Measurements from ENCODE around the gene MKLN1.
"Not testable (repeated sequence)": the region's sequence is repeated elsewhere in the genome, so short reads cannot be mapped to it uniquely, and the experiment has no call there.

MKLN1 gene

DNA sequence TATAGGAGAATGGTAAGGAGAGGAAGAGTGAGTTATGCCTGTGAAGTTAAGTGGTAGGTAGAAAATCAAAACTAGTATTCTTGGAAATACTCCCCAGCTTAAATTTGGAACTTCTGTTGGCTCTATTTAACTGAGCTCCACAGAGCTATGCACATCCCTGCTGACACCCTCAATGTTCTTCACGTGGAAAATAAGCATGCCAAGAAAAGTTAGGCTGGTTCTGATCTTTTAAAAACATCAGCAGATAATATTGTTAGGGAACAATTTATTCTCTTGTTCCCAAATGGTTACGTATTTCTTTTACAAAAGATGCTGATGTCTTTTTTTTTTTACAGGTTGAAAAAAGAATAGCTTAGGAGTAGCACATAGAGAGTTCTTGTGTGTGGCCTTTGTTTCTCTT, 111.3 kb downstream of the MKLN1 start:
- in situ Hi-C loops (cut with MboI; ENCODE audit: low pct_unique_long_range_greater_than_20kb, low sequenced_read_pairs), result no loop called here
- no peak for DNase-seq

DNA sequence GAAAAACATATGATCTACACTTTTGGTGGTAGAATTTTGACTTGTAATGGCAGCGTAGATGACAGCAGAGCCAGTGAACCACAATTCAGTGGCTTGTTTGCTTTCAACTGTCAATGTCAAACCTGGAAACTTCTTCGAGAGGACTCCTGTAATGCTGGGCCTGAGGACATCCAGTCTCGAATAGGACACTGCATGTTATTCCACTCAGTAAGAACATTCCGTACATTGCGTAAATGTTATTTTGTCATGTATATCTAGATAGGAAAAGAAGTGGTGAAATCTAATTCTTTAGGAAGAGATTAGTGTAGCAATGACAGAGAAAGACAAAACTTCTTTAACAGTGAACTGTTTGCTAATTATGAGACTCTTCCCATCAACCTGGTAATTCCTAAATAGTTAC, 115.8 kb downstream of the MKLN1 start:
- DNase-seq, result no peak
- in situ Hi-C loops (cut with MboI; ENCODE audit: low pct_unique_long_range_greater_than_20kb, low sequenced_read_pairs), result no loop called here

DNA sequence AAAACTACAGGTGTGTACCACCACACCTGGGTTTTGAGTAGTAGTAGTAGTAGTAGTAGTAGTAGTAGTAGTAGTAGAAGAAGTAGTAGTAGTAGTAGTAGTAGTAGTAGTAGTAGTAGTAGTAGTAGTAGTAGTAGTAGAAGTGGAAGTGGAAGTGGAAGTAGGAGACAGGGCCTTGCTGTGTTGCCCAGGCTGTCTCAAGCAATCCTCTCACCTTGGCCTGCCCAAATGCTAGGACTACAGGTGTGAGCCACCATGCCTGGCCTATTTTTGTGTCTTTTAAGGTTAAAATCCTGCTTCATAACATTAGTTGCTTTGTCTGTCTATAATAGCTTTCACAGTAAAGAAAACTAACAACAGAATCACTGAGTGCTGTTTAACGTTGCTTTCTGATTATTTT, 117.0 kb downstream of the MKLN1 start:
- DNase-seq, result no peak
- in situ Hi-C loops (cut with MboI; ENCODE audit: low pct_unique_long_range_greater_than_20kb, low sequenced_read_pairs), result no loop called here

DNA sequence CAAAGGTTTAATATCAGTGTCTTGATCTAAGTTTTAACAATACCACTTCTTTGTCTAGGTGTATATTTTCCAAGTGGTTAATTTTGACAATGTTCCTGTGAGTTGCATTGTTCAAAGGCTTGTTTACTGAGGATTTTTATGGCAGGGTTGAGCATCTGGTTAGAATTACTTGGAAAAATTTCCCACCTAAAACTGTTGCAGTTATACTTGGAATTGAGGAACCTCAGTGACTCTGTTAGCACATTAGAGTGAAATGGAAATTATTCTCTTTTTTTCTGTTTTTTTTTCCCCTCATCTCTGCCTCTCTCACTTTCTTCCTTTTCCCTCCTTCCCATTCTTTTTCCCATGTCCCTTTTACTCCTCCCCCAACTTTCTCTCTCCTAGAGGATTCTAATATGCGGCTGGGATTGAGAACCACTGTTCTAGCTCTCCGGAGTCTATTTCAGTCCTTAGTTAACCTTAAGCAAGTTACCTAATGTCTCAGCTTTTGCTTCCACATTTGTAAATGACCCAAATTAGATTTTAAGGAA, 121.8 kb downstream of the MKLN1 start:
- in situ Hi-C loops (cut with MboI; ENCODE audit: low pct_unique_long_range_greater_than_20kb, low sequenced_read_pairs), result no loop called here
- no peak for DNase-seq

DNA sequence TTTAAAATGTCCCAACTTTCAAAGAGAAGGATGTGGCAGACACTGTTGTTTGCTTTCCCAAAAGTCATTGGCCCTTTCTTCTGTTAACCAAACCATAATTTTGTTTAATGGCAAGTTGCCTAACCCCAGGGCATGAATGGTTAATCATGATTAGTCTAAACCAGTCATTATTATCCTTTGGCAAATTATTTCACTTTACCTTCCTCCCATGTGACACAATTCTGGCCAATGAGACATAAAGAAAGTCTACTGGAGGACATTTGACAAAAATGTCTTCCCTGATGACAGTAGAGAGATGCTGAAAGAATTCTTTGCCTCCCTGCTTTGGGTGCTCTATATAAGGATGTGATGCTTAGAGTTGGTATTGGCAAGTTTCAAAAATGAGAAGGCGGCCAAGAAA, 126.8 kb downstream of the MKLN1 start:
- DNase-seq, result no peak
- in situ Hi-C loops (cut with MboI; ENCODE audit: low pct_unique_long_range_greater_than_20kb, low sequenced_read_pairs), result no loop called here

DNA sequence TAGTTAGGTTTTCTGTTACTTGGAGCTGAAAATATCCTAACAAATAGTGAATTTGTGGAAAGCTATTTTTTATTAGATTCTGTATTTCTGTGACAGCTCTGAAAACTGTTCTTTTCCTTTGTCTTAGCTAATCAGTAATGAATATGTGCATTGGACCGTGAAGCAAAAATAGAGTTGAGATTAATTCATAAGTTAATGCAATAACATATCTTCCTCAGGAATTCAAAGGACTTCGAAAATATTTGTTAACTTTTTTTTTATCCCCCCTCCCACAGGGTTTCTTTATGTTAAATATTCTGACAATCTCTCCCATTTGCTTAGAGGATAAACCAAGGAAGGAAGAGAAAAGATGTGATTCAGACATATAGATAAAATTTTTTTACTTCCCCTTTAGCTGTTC, 127.3 kb downstream of the MKLN1 start:
- DNase-seq, result no peak
- in situ Hi-C loops (cut with MboI; ENCODE audit: low pct_unique_long_range_greater_than_20kb, low sequenced_read_pairs), result no loop called here

DNA sequence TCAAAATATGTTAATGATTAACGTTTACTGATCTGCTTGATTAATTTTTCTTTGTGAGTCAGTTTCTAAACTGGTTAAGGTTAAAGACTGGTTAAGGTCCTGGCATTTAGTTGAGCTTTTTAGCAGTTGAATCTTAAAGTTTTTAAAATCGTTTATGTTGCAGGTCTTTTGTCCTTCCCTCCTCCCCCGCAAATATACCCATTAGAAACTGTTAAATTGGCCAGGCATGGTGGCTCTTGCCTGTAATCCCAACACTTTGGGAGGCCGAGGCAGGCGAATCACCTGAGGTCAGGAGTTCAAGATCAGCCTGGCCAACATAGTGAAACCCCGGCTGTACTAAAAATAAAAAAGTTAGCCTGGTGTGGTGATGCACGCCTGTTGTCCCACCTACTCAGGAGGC, 127.9 kb downstream of the MKLN1 start:
- in situ Hi-C loops (cut with MboI; ENCODE audit: low pct_unique_long_range_greater_than_20kb, low sequenced_read_pairs), result no loop called here
- no peak for DNase-seq

DNA sequence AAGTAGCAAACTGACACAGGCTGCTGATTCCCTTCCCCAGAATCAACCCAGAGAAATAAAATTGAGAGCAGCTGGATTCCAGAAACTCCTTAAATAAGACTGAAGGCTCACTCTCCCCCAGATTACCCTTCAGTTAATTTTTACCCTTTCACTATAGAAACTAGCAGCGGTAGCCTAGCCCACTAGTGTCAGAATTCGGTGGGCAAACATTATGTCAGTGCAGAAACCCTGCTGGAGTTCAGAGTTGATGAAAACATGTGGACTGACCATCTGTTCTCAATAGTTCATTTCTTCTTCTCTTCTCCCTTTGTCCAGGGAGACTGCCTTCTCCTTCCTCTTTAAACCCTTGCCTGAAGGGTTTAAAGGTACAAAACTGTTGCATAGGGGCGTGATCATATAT, 128.7 kb downstream of the MKLN1 start:
- in situ Hi-C loops (cut with MboI; ENCODE audit: low pct_unique_long_range_greater_than_20kb, low sequenced_read_pairs), result no loop called here

DNA sequence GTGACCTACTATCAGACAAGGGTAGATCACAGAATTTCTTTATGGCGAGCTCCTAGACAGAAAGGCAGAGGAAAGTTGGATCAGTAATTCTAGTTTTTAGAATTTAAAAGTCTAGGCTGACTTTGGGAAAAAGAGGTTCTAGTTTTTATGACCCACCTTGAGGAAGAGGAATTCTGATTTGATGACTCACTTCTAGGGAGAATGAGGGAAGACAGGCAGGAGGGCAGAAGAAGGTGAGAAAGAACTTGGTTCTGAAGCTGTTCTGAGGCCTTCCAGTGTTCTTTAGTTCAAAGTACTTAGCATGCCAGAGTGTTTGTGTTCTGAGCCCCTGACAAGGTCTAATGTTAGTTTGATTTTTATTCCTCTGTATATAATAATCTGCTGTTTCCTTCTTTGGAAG, 131.6 kb downstream of the MKLN1 start:
- DNase-seq, result no peak
- in situ Hi-C loops (cut with MboI; ENCODE audit: low pct_unique_long_range_greater_than_20kb, low sequenced_read_pairs), result no loop called here

More for the DNA sequence above, 128.7 kb downstream of the MKLN1 start:
- no peak for DNase-seq

DNA sequence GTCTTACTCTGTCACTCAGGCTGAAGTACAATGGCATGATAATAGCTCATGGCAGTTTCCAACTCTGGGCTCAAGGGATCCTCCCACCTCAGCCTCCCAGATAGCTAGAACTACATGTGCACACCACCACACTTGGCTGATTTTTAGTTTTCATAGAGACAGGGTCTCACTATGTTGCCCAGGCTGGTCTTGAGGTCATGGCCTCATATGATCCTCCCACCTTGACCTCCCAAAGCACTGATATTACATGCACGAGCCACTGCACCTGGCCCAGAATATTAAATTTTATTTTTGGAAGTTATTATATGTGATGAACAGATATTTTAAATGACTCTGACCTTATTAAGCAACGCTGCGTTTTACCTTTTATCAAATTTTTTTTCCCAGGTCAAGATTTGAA, 134.4 kb downstream of the MKLN1 start:
- in situ Hi-C loops (cut with MboI; ENCODE audit: low pct_unique_long_range_greater_than_20kb, low sequenced_read_pairs), result no loop called here
- no peak for DNase-seq

DNA sequence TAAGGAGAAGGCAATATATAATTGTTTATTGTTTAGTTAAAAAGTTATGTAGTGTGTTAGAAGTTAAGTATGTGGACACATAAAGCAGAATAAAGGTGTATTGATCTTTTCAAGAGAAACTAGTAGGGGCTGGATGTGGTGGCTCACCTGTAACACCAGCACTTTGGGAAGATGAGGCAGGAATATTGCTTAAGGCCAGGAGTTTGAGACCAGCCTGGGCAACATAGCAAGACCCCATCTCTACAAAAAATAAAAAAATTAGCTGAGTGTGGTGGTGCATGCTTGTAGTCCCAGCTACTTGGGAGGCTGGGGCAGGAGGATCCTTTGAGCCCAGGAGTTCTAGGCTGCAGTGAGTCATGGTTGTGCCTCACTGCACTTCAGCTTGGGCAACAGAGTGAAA, 135.0 kb downstream of the MKLN1 start:
- DNase-seq; in situ Hi-C loops (cut with MboI; ENCODE audit: low pct_unique_long_range_greater_than_20kb, low sequenced_read_pairs): not testable (repeated sequence)

DNA sequence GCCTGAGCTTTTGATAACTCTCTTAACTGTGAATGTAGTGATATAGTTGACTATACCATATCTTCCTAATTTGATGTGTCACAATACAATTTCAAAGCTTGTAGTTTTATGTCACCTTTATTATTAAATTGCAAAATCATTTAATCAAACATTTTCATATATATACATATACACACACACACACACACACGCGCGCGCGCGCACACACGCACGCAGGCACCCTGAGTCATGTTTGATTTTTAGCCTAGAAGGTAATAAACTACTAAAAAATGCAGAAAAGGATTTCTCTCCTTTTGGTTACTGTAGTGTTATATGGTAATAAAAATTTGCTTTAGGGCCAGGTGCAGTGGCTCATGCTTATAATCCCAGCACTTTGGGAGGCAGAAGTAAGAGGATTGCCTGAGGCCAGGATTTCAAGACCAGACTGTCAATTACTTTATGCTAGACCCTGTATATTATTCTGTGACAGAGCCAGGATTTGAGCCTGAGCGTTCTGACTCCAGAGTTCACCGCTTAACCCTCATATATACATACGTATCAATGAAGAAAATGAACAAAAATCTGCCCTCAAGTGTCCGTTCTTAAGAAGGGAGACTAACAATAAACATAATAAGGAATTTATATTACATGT, 139.2 kb downstream of the MKLN1 start:
- in situ Hi-C loops (cut with MboI; ENCODE audit: low pct_unique_long_range_greater_than_20kb, low sequenced_read_pairs), result no loop called here

DNA sequence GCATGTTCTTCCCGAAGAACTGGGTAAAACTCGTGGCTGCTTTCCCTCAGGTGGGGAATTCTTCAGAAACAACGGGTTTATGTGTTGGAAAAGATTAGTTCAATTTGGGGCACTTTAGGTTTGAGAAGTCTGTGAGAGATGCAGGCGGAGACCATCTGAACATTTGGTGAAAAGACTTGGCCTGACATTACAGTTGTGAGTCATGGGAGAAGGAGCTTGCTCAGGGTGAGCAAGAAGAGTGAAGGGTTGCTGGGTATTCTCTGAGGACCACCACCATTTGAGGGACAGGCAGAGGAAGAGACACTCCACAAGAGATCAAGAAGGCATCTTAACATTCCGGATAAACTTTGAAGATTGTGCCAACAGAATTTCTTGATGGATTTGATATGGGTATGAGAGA, 140.1 kb downstream of the MKLN1 start:
- in situ Hi-C loops (cut with MboI; ENCODE audit: low pct_unique_long_range_greater_than_20kb, low sequenced_read_pairs), result no loop called here
- DNase-seq, result no peak

More for the DNA sequence above, 139.2 kb downstream of the MKLN1 start:
- DNase-seq, result no peak

DNA sequence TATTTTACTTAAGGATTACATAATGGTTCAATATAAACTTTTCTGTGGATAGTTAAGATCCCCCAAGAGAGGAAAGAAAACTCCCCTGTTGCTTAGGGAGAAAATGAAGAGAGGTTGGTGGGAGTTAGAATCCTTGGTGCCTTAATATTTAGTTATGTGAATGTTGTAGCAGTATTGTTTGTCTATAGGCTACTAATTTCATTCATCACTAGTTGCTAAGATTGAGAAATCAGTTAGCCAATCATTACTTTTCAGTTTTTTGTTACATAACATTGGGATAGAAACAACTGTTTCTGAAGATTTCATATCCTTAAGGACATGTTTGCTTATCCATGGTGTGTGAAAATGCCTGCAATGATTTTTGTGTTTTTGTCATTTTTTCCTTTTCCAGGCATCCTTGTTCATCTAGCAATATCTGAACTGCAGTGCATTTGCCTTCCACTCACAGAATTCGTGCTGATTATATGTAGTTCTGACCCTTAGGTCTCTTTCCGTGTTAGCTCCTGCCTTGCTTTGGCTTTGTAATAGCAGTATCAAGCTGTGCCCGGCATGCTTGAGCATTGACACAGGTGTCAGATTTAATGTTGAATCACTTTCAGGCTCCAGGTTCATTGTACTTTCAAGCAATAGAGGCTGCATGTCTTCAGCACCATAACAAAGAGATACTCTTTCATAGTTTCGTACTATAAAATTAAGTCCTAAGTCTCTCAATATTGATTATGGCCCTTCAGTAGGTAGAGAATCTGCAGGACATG, 143.8 kb downstream of the MKLN1 start:
- in situ Hi-C loops (cut with MboI; ENCODE audit: low pct_unique_long_range_greater_than_20kb, low sequenced_read_pairs), result no loop called here
- no peak for DNase-seq

DNA sequence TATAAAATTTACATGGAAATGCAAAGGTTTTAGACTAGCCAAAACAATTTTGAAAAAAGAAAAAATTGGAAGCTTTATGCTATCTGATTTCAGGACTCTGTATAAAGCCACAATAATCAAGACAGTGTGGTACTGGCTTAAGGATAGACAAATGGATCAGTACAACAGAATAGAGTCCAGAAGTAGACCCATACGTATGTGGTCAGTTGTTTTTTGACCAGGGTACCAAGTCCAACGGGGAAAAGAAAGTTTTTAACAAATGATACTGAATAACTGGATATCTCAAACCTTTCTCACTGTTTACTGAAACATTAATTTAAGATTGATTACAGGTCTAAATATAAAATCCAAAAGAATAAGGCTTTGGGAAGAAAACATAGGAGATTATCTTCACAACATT, 149.1 kb downstream of the MKLN1 start:
- in situ Hi-C loops (cut with MboI; ENCODE audit: low pct_unique_long_range_greater_than_20kb, low sequenced_read_pairs), result no loop called here
- no peak for DNase-seq

DNA sequence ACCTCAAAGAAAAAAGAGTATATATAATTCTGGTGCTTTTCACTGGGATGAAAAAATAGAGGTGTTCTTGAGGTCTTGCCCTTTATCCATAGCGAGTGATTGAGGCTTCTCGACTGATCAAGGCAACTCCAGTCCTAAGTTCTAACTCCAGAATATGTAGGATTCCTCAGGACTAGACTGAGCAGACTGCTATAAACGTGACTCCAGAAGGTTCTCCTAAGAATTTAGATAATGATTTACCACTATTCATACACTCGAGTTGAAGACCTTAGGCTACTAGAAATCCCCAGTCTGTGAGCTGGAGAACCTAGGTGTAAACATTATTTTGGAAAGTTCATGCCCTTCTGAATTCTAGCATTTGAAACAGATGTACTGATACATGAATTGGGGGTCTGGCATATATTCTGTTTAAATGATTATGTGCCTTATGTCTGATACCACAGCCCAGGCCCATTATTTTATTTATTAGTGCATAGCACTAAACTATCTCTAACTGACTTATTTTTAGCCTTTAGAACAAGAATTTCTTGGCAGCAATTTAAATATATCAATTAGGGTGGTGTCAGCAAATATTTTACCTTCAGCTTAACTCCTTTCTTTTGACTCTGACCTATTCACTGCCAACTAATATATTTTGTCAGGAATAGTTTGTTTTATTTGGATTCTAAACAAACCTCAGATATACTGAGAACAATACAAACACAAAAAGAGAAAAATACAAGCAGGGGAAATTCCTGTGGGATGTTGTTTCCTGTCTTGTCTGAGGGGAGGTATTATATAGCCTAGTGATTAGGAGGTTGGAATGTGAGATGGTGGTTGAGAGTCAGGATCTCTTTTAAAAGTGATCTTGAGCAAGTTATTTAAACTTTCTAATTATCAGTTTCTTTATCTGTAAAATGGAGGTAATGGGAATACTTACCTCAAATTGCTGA, 153.0 kb downstream of the MKLN1 start:
- in situ Hi-C loops (cut with MboI; ENCODE audit: low pct_unique_long_range_greater_than_20kb, low sequenced_read_pairs), result no loop called here
- no peak for DNase-seq

DNA sequence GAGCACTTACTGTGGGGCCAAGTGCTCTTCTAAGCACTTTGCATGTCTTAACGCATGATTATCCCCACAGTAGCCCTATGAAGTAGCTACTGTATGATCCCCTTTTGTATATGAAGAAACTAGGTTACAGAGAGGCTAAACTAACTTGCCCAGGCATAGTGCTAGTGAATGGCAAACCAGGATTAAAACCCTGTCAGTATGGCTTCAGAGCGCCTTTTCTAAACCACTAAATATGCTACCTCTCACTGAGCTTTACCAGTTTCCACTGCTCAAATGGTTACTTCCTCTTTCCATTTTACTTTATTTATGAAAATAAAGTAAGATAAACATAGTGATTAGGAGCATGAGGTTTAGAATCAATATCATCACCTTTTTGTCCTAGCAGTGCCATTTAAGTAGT, 155.1 kb downstream of the MKLN1 start:
- in situ Hi-C loops (cut with MboI; ENCODE audit: low pct_unique_long_range_greater_than_20kb, low sequenced_read_pairs), result no loop called here
- no peak for DNase-seq

DNA sequence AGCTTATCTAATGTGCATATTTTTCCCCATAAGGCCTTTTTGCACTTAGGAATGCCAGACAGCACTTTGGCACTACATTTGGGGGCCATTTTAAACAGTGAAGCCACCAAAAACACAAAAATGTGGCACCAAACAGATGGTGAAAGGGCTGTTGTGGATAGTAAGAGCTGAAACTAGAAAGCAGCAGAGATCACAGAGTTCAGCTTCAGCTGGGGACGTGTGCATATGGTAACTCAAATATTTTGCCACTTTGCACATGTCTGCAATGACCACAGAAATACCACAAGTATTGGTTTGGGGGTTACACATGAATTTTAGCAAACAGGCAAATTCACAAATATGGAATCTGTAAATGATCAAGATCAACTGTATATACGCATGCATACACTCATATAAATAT, 155.9 kb downstream of the MKLN1 start:
- in situ Hi-C loops (cut with MboI; ENCODE audit: low pct_unique_long_range_greater_than_20kb, low sequenced_read_pairs), result no loop called here
- DNase-seq, result no peak

DNA sequence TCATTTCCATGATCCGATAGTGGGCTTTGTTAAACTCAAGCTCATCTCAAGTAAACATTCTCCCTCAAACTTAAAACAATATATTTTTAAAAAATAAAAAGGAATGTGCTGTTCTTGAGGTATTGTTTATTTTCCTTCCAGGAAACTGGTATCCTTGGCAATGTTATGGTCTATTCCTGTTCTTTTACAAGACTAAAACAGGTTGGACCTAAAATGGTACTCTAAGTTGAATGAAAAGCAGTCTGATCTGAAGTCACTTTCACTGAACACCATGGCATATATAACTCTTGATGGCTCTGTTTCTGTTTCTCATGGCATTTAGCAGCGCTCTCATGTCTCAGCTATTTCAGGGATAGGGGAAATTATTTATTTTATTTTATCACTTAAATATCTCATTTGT, 158.7 kb downstream of the MKLN1 start:
- no peak for DNase-seq

DNA sequence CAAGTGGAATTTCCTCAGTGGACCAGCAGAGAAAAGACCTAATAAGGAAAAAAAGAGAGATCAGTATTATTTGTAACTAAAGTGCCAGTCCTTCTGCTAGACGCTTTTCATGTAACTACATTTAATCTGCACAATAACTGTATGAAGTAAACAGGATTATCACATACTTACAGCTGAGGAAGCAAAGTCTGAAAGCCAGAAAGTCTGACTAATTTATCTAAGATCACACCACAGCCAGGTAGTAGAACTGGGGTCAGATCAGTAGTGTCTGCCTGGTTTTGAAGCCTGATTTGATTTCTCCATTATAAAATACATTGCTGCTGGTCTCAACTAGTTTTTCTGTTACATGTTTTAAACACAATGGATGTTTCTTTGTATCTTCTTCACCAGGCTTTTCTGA, 159.5 kb downstream of the MKLN1 start:
- DNase-seq, result no peak
- in situ Hi-C loops (cut with MboI; ENCODE audit: low pct_unique_long_range_greater_than_20kb, low sequenced_read_pairs), result no loop called here

More for the DNA sequence above, 158.7 kb downstream of the MKLN1 start:
- in situ Hi-C loops (cut with MboI; ENCODE audit: low pct_unique_long_range_greater_than_20kb, low sequenced_read_pairs), result no loop called here

All from KBM-7 (cell line).